Upper lobe of left lung (tissue), 6 donors: Measurements from ENCODE around the gene PHKG2. TPM values are rescaled to one million over a fixed set of nuclear protein-coding genes. Genes with fewer than 3 reads are reported as not detected.

Experiments used
- ATAC-seq, 2 donors: fragments of 200-7000 bp; cut with Tn5 transposase; one replicate each; pipeline ENCODE4 v1.9.1; 2022; ENCODE audit warnings: mild to moderate bottlenecking in 2 of 2, moderate library complexity in 2 of 2; ENCODE audit not compliant: low FRiP score in 2 of 2
- DNase-seq, 2 donors: peaks; one replicate each; pipeline ENCODE4 v3.0.0-alpha.2; 2019 to 2020
- H3K27ac ChIP-seq, 4 donors: fragments of 200-600 bp; sonication (generic); one replicate each; pipeline ENCODE4 v1.5.1; 2016 to 2019
- H3K27me3 ChIP-seq, 4 donors: fragments of 200-600 bp; sonication (generic); one replicate each; pipeline ENCODE4 v1.5.1; 2017 to 2019
- H3K36me3 ChIP-seq, 4 donors: fragments of 200-600 bp; sonication (generic); one replicate each; pipeline ENCODE4 v1.5.1; 2016 to 2019
- H3K4me1 ChIP-seq, 4 donors: fragments of 200-600 bp; sonication (generic); one replicate each; pipeline ENCODE4 v1.5.1; 2018 to 2019
- H3K4me3 ChIP-seq, 4 donors: fragments of 200-600 bp; sonication (generic); one replicate each; pipeline ENCODE4 v1.5.1; 2017 to 2019; ENCODE audit warnings: mild to moderate bottlenecking in 2 of 4, moderate library complexity in 1 of 4
- H3K9me3 ChIP-seq, 4 donors: fragments of 200-600 bp; sonication (generic); one replicate each; pipeline ENCODE4 v1.5.1; 2018 to 2019
- CTCF ChIP-seq, 6 experiments: fragments of 450-650 bp in 4 of 6; fragments of 200-600 bp in 2 of 6; sonication (generic) in 2 of 6; IDR thresholded peaks; one replicate each; pipeline ENCODE4 v1.5.1; 2016 to 2019; ENCODE audit warnings: antibody characterized with exemption in 6 of 6
- EP300 ChIP-seq, 4 donors: sonication (generic); formaldehyde crosslinking; IDR thresholded peaks; one replicate each; pipeline ENCODE4 v1.5.1; 2017; ENCODE audit warnings: antibody characterized with exemption in 4 of 4, control low read depth in 2 of 4
- POLR2A ChIP-seq, 4 donors: fragments of 450-650 bp; IDR thresholded peaks; one replicate each; pipeline ENCODE4 v1.5.1; 2016 to 2017; ENCODE audit warnings: antibody characterized with exemption in 4 of 4, mild to moderate bottlenecking in 2 of 4
- POLR2AphosphoS5 ChIP-seq, 2 donors: sonication (generic); formaldehyde crosslinking; IDR thresholded peaks; one replicate each; pipeline ENCODE4 v1.5.1; 2017; ENCODE audit warnings: antibody characterized with exemption in 2 of 2
- WGBS, 2 donors: methylation state at CpG; one replicate each; pipeline ENCODE4 v1.1.5; 2017 to 2018; 5-methylcytosine and 5-hydroxymethylcytosine counted together
- total RNA-seq, 6 donors: library from RNA; depleted of rRNA in 4 of 6; stranded (reverse); fragments of >200 nt in 4 of 6; gene quantifications; one replicate each; pipeline versions ENCODE4 v1.1.0 to v1.2.1, GENCODE V29; 2016 to 2021
- donor health status: DM: no; HTN: no; CAD: no; lungs with moderate emphysema.
- donor health status: DM: no; HTN: yes; CAD: no; lungs with severe emphysema.

Gene PHKG2
- total RNA-seq, 6 donors from 2014 or later = 27.4 to 70.2 (median 33.5) TPM

- H3K27ac ChIP-seq = no peak overlapping the region
- ATAC-seq = no peak
- no peak overlapping the region for H3K4me3 ChIP-seq
- H3K27me3 ChIP-seq = no peaks in the 10 kb centered on the region
- 96 to 98% methylated on average over 8 to 9 of the region's 13 CpGs for WGBS, 2 donors
- TF ChIP-seq POLR2AphosphoS5 (IDR thresholded peaks at IDR 0.05) = no peak
- no peak for TF ChIP-seq POLR2A (IDR thresholded peaks at IDR 0.05)
- no peak for TF ChIP-seq EP300 (IDR thresholded peaks at IDR 0.05)
- no peak for TF ChIP-seq CTCF (IDR thresholded peaks at IDR 0.05)
- peaks cover 10 to 56% (median 42%) of the 10 kb centered on the region in 4 donors for H3K36me3 ChIP-seq
- H3K9me3 ChIP-seq = no peaks in the 10 kb centered on the region
- DNase-seq = no peak
- peaks cover 6 to 24% (median 10%) of the 10 kb centered on the region in 4 donors for H3K4me1 ChIP-seq
These were observed 8.5 kb downstream of the PHKG2 start for GRCh38 chr16:30756781-30757100.

- no peaks in the 10 kb centered on the region for H3K9me3 ChIP-seq
- WGBS, 2 donors = 91 to 96% methylated on average over 4 to 7 of the region's 7 CpGs
- DNase-seq (no peak), ATAC-seq (no peak)
- no peak overlapping the region for H3K27ac ChIP-seq
- H3K4me1 ChIP-seq = peaks cover 6 to 24% (median 11%) of the 10 kb centered on the region in 4 donors
- TF ChIP-seq POLR2A (IDR thresholded peaks at IDR 0.05) = no peak
- TF ChIP-seq CTCF (IDR thresholded peaks at IDR 0.05) = no peak
- TF ChIP-seq POLR2AphosphoS5 (IDR thresholded peaks at IDR 0.05) = no peak
- TF ChIP-seq EP300 (IDR thresholded peaks at IDR 0.05) = no peak
- no peaks in the 10 kb centered on the region for H3K27me3 ChIP-seq
- H3K36me3 ChIP-seq = peaks cover 10 to 50% (median 40%) of the 10 kb centered on the region in 4 donors
- H3K4me3 ChIP-seq = no peak overlapping the region
These were observed 9.1 kb downstream of the PHKG2 start for GRCh38 chr16:30757316-30757715.

- Histone ChIP-seq H3K9me3 (no peaks in the 10 kb centered on the region), H3K27ac (peak overlapping the region; percentile 48 to 78 (median 69)), H3K27me3 (no peaks in the 10 kb centered on the region), H3K36me3 (peaks cover 3 to 43% (median 29%) of the 10 kb centered on the region in 4 donors), H3K4me1 (peaks cover 20 to 41% (median 25%) of the 10 kb centered on the region in 4 donors), H3K4me3 (no peak overlapping the region)
- DNase-seq (peak in 1 of 2 donors; percentile 45), ATAC-seq (no peak)
- no peak for TF ChIP-seq POLR2A (IDR thresholded peaks at IDR 0.05)
- TF ChIP-seq EP300 (IDR thresholded peaks at IDR 0.05) = no peak
- TF ChIP-seq CTCF (IDR thresholded peaks at IDR 0.05) = no peak
- TF ChIP-seq POLR2AphosphoS5 (IDR thresholded peaks at IDR 0.05) = no peak
- 63 to 86% methylated on average over 9 to 10 of the region's 10 CpGs for whole genome bisulfite sequencing, 2 donors
These were observed 10.8 kb downstream of the PHKG2 start for GRCh38 chr16:30758988-30759491.

- no peak for TF ChIP-seq EP300 (IDR thresholded peaks at IDR 0.05)
- H3K27me3 ChIP-seq = no peaks in the 10 kb centered on the region
- no peak overlapping the region for H3K4me3 ChIP-seq
- peaks cover 22 to 46% (median 26%) of the 10 kb centered on the region in 4 donors for H3K4me1 ChIP-seq
- WGBS, 2 donors = 80 to 85% methylated on average over 7 of the region's 7 CpGs
- H3K9me3 ChIP-seq = no peaks in the 10 kb centered on the region
- no peak for ATAC-seq
- peak overlapping the region in 1 of 4 donors; percentile 78 for H3K27ac ChIP-seq
- DNase-seq = no peak
- H3K36me3 ChIP-seq = peaks cover 10 to 43% (median 34%) of the 10 kb centered on the region in 4 donors
These were observed 11.9 kb downstream of the PHKG2 start for GRCh38 chr16:30760001-30760559.

- peak overlapping the region; percentile 51 to 96 (median 86) for H3K4me3 ChIP-seq
- no peaks in the 10 kb centered on the region for H3K27me3 ChIP-seq
- ATAC-seq (no peak), DNase-seq (no peak)
- peak overlapping the region in 3 of 4 donors; percentile 45 to 95 (median 95) for H3K27ac ChIP-seq
- WGBS, 2 donors = 26 to 31% methylated on average over 23 to 26 of the region's 26 CpGs
- TF ChIP-seq CTCF (IDR thresholded peaks at IDR 0.05) (no peak), EP300 (IDR thresholded peaks at IDR 0.05) (no peak), POLR2A (IDR thresholded peaks at IDR 0.05) (no peak), POLR2AphosphoS5 (IDR thresholded peaks at IDR 0.05) (no peak)
- no peaks in the 10 kb centered on the region for H3K9me3 ChIP-seq
- peaks cover 15 to 45% (median 37%) of the 10 kb centered on the region in 4 donors for H3K36me3 ChIP-seq
- peaks cover 22 to 46% (median 26%) of the 10 kb centered on the region in 4 donors for H3K4me1 ChIP-seq
These were observed 12.6 kb downstream of the PHKG2 start for GRCh38 chr16:30760577-30761426.
